GM10248 (cell line): ENCODE measurements around the gene MID1.

ENCODE experiments used
- CTCF ChIA-PET: fragments of 300-600 bp; sonication (Branson Sonifier 250); formaldehyde crosslinking; extraction: SDS; loops from one replicate; lab custom pipeline; 2021; ENCODE audit warnings: antibody characterized with exemption; lab: Yijun Ruan, JAX
- POLR2A ChIA-PET: fragments of 350-650 bp; sonication (Branson Sonifier 250); formaldehyde crosslinking; extraction: SDS; loops from one replicate; lab custom pipeline; 2020; ENCODE audit warnings: antibody characterized with exemption; lab: Yijun Ruan, JAX
- DNase-seq: peaks from one replicate; pipeline ENCODE4 v3.0.0; 2012; ENCODE audit errors: extremely low spot score
- CTCF ChIP-seq: IDR thresholded peaks from 2 replicates; pipeline ENCODE4 v1.5.1; 2012; ENCODE audit warnings: mild to moderate bottlenecking, low read depth; ENCODE audit errors: extremely low read depth, missing control alignments, control extremely low read depth

Gene MID1

GRCh38 chrX:10495677-10496076 is 124.7 kb downstream of the MID1 start:
- TF ChIP-seq CTCF: no peak
- no peak for DNase-seq
- CTCF ChIA-PET: no interaction called here
- POLR2A ChIA-PET: no interaction called here

- POLR2A ChIA-PET: no interaction called here
- CTCF ChIA-PET: no interaction called here
- TF ChIP-seq CTCF: no peak
Measured at GRCh38 chrX:10492250-10492649, 128.1 kb downstream of the MID1 start.

GRCh38 chrX:10486373-10486772 is 134.0 kb downstream of the MID1 start:
- POLR2A ChIA-PET: no interaction called here
- CTCF ChIA-PET: no interaction called here
- TF ChIP-seq CTCF: no peak
- DNase-seq: no peak

More at GRCh38 chrX:10492250-10492649, 128.1 kb downstream of the MID1 start:
- no peak for DNase-seq

GRCh38 chrX:10485326-10485725 is 135.1 kb downstream of the MID1 start:
- ChIA-PET POLR2A (no interaction called here), CTCF (interaction anchor here (0.6 kb wide), 1 partner anchor 669 kb away, joined by 3 read pairs; no protein-coding TSS in a partner anchor)
- no peak for DNase-seq
- TF ChIP-seq CTCF: no peak

GRCh38 chrX:10484683-10485247 is 135.6 kb downstream of the MID1 start:
- CTCF ChIA-PET: interaction anchor here (0.6 kb wide), 1 partner anchor 669 kb away, joined by 3 read pairs; no protein-coding TSS in a partner anchor
- no peak for TF ChIP-seq CTCF
- POLR2A ChIA-PET: no interaction called here
- no peak for DNase-seq

- ChIA-PET POLR2A (no interaction called here), CTCF (no interaction called here)
- TF ChIP-seq CTCF: no peak
- no peak for DNase-seq
Measured at GRCh38 chrX:10483191-10483831, 137.1 kb downstream of the MID1 start.

- CTCF ChIA-PET: interaction anchor here (1.0 kb wide), 1 partner anchor 15 kb away, joined by 3 read pairs; no protein-coding TSS in a partner anchor
- DNase-seq: no peak
- POLR2A ChIA-PET: no interaction called here
- TF ChIP-seq CTCF: no peak
Measured at GRCh38 chrX:10482708-10483107, 137.7 kb downstream of the MID1 start.
